GM18511 (cell line): Measurements from ENCODE around the gene CYP27A1.

Source experiments
- ATAC-seq: cut with Tn5 transposase; IDR thresholded peaks from one replicate; pipeline ENCODE4 v1.9.1; 2021; ENCODE audit warnings: mild to moderate bottlenecking, moderate library complexity; ENCODE audit not compliant: unreplicated experiment

The CYP27A1 gene

GRCh38 chr2:218857371-218858137, 75.6 kb downstream of the CYP27A1 start:
- no peak for ATAC-seq

GRCh38 chr2:218858138-218858445, 76.1 kb downstream of the CYP27A1 start:
- no peak for ATAC-seq

GRCh38 chr2:218858671-218859555, 77.0 kb downstream of the CYP27A1 start:
- ATAC-seq = no peak

GRCh38 chr2:218859556-218859987, 77.6 kb downstream of the CYP27A1 start, which contains the start of gene WNT6:
TSS of gene WNT6 (plus strand) at chr2:218859805. CDS start at chr2:218860038, 233 bp downstream.
- ATAC-seq = no peak

GRCh38 chr2:218859988-218860831, 78.3 kb downstream of the CYP27A1 start:
- no peak for ATAC-seq

DNA sequence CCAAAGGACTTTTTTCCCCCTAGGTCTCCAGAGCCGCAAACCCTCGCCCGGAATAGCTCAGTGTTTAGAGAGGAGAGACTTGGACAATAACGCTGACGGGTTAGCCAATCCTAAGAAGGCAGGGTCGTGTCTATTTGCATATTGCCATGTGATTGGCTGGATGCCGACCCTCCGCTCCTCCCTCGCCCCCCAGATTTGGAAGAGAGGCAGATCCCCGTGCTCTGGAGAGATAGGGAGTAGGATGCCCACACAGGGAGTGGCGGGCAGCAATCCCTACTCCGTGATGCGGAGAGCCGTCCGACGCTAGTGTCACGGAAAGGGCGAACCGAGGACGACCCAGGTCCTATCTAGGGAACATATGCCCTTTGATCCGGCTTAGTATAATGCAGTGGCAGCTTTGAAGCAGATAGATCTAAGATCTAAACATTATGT, 79.0 kb downstream of the CYP27A1 start:
- ATAC-seq = no peak

- ATAC-seq = no peak
Measured at GRCh38 chr2:218861645-218862318, 79.8 kb downstream of the CYP27A1 start.

- ATAC-seq = no peak
Measured at GRCh38 chr2:218863021-218863520, 81.1 kb downstream of the CYP27A1 start.
